CD1c-positive myeloid dendritic cell (primary cell): Measurements from ENCODE around the gene CAMSAP2.
"Not testable (repeated sequence)": the region's sequence is repeated elsewhere in the genome, so short reads cannot be mapped to it uniquely, and the experiment has no call there.

Source experiments
- DNase-seq: peaks from one replicate; pipeline ENCODE4 v3.0.0-alpha.2; 2016; ENCODE audit errors: extremely low spot score

The CAMSAP2 gene

GRCh38 chr1:200739702-200740570 lies 1.2 kb downstream of the CAMSAP2 start:
- peak; percentile 21 for DNase-seq

- DNase-seq: peak; percentile 22
Observed at GRCh38 chr1:200740571-200741208, 2.0 kb downstream of the CAMSAP2 start.

- no peak for DNase-seq
Observed at GRCh38 chr1:200741551-200742207, 3.0 kb downstream of the CAMSAP2 start.

- DNase-seq: no peak
Observed at GRCh38 chr1:200744143-200744542, 5.5 kb downstream of the CAMSAP2 start.

- DNase-seq: no peak
Observed at GRCh38 chr1:200749090-200749489, 10.4 kb downstream of the CAMSAP2 start.

- DNase-seq: not testable (repeated sequence)
Observed at GRCh38 chr1:200750749-200751148, 12.1 kb downstream of the CAMSAP2 start.

- DNase-seq: no peak
Observed at GRCh38 chr1:200751717-200752116, 13.0 kb downstream of the CAMSAP2 start.

GRCh38 chr1:200753650-200754198 lies 15.0 kb downstream of the CAMSAP2 start:
- DNase-seq: no peak

- no peak for DNase-seq
Observed at GRCh38 chr1:200755456-200755855, 16.8 kb downstream of the CAMSAP2 start.

- no peak for DNase-seq
Observed at GRCh38 chr1:200762089-200762488, 23.4 kb downstream of the CAMSAP2 start.

GRCh38 chr1:200767321-200767720 lies 28.6 kb downstream of the CAMSAP2 start:
- DNase-seq: no peak

GRCh38 chr1:200771625-200772555 lies 33.2 kb downstream of the CAMSAP2 start:
- no peak for DNase-seq

GRCh38 chr1:200774311-200774710 lies 35.6 kb downstream of the CAMSAP2 start:
- DNase-seq: no peak

- DNase-seq: peak; percentile 9
Observed at GRCh38 chr1:200774735-200775444, 36.2 kb downstream of the CAMSAP2 start.

GRCh38 chr1:200775850-200776249 lies 37.2 kb downstream of the CAMSAP2 start:
- no peak for DNase-seq

GRCh38 chr1:200776949-200777348 lies 38.3 kb downstream of the CAMSAP2 start:
- DNase-seq: no peak

- no peak for DNase-seq
Observed at GRCh38 chr1:200778766-200779165, 40.1 kb downstream of the CAMSAP2 start.

GRCh38 chr1:200779326-200779725 lies 40.6 kb downstream of the CAMSAP2 start:
- no peak for DNase-seq

- DNase-seq: no peak
Observed at GRCh38 chr1:200780545-200781369, 42.1 kb downstream of the CAMSAP2 start.

GRCh38 chr1:200783926-200784325 lies 45.2 kb downstream of the CAMSAP2 start:
- no peak for DNase-seq
